Naive thymus-derived CD4-positive, alpha-beta T cell (primary cell): ENCODE results near the gene ASPSCR1. TPM values are rescaled to one million over a fixed set of nuclear protein-coding genes. Genes with fewer than 3 reads are reported as not detected.
"Not testable (repeated sequence)": the region's sequence is repeated elsewhere in the genome, so short reads cannot be mapped to it uniquely, and the experiment has no call there.

Source experiments
- ATAC-seq: fragments of 150-1000 bp; cut with Tn5 transposase; 2 replicates; pipeline ENCODE4 v1.10.0; 2021; ENCODE audit warnings: mild to moderate bottlenecking, moderate library complexity
- CTCF ChIA-PET: fragments of 350-600 bp; sonication (Branson Sonifier 250); formaldehyde crosslinking; loops from one replicate; lab custom pipeline; 2021; ENCODE audit warnings: antibody characterized with exemption; lab: Charles Lee
- POLR2A ChIA-PET: fragments of 350-600 bp; sonication (Branson Sonifier 250); formaldehyde crosslinking; loops from one replicate; lab custom pipeline; 2021; ENCODE audit warnings: antibody characterized with exemption, inconsistent platforms; lab: Charles Lee
- DNase-seq, 9 donors: peaks; one replicate each; pipeline versions ENCODE4 v3.0.0 to v3.0.0-alpha.2; 2020 to 2022; ENCODE audit warnings: mixed read lengths in 1 of 9
- H3K27ac ChIP-seq: one replicate; pipeline ENCODE4 v1.7.0; 2013; ENCODE audit warnings: mild to moderate bottlenecking, low read depth, low read length, moderate library complexity
- H3K27me3 ChIP-seq, 2 donors: one replicate each; pipeline ENCODE4 v1.7.0; 2013; ENCODE audit warnings: low read length in 2 of 2, mild to moderate bottlenecking in 2 of 2, moderate library complexity in 2 of 2; ENCODE audit not compliant: control insufficient read depth in 2 of 2, insufficient read depth in 2 of 2
- H3K36me3 ChIP-seq, 3 experiments: 1 replicate in 2 of 3; 2 replicates in 1 of 3; pipeline ENCODE4 v1.7.0; 2013; ENCODE audit warnings: low read length in 3 of 3, mild to moderate bottlenecking in 3 of 3, moderate library complexity in 1 of 3; ENCODE audit not compliant: insufficient read depth in 3 of 3, control insufficient read depth in 2 of 3
- H3K4me1 ChIP-seq, 2 donors: one replicate each; pipeline ENCODE4 v1.7.0; 2013; ENCODE audit warnings: low read length in 2 of 2, mild to moderate bottlenecking in 2 of 2, moderate library complexity in 1 of 2; ENCODE audit not compliant: control insufficient read depth in 2 of 2, insufficient read depth in 2 of 2
- H3K4me3 ChIP-seq: 2 replicates; pipeline ENCODE4 v1.7.0; 2013; ENCODE audit warnings: mild to moderate bottlenecking, low read length
- H3K9me3 ChIP-seq, 3 experiments: 1 replicate in 2 of 3; 2 replicates in 1 of 3; pipeline ENCODE4 v1.7.0; 2013; ENCODE audit warnings: low read length in 3 of 3; ENCODE audit not compliant: control insufficient read depth in 2 of 3
- H3K27ac Mint-ChIP-seq, 9 donors: one replicate each; pipeline ENCODE4 v1.8.0; 2020 to 2022; ENCODE audit warnings: mixed read lengths in 9 of 9, mild to moderate bottlenecking in 8 of 9, moderate library complexity in 5 of 9, inconsistent platforms in 2 of 9
- H3K27me3 Mint-ChIP-seq, 5 donors: one replicate each; pipeline ENCODE4 v1.8.0; 2021 to 2022; ENCODE audit warnings: mixed read lengths in 5 of 5, mild to moderate bottlenecking in 1 of 5
- H3K36me3 Mint-ChIP-seq, 5 donors: one replicate each; pipeline ENCODE4 v1.8.0; 2020 to 2022; ENCODE audit warnings: mixed read lengths in 5 of 5, mild to moderate bottlenecking in 3 of 5, inconsistent platforms in 1 of 5
- H3K4me1 Mint-ChIP-seq, 7 donors: one replicate each; pipeline ENCODE4 v1.8.0; 2020 to 2022; ENCODE audit warnings: mixed read lengths in 7 of 7, mild to moderate bottlenecking in 3 of 7, inconsistent platforms in 1 of 7
- H3K4me3 Mint-ChIP-seq, 10 donors: one replicate each; pipeline ENCODE4 v1.8.0; 2020 to 2022; ENCODE audit warnings: mild to moderate bottlenecking in 10 of 10, mixed read lengths in 10 of 10, moderate library complexity in 6 of 10, inconsistent platforms in 2 of 10
- H3K9me3 Mint-ChIP-seq, 11 donors: one replicate each; pipeline ENCODE4 v1.8.0; 2020 to 2022; ENCODE audit warnings: mixed read lengths in 11 of 11, mild to moderate bottlenecking in 4 of 11, inconsistent platforms in 1 of 11, moderate library complexity in 1 of 11
- intact Hi-C, 2 donors: fragments of 100-400 bp; cut with micrococcal nuclease; formaldehyde crosslinking; loops; one replicate each; pipeline ENCODE4 v1.15.1; 2023
- polyA plus RNA-seq, 2 donors: library from polyadenylated mRNA; unstranded; fragments of 300-500 nt; fragmentation: Illumina TruSeq; gene quantifications; one replicate each; pipeline ENCODE4 v1.2.3, GENCODE V29; 2021
- total RNA-seq, 6 experiments: library from RNA in 5 of 6; stranded (reverse) in 5 of 6; gene quantifications; 1 replicate in 5 of 6; 2 replicates in 1 of 6; pipeline ENCODE4 v1.2.3 and lab custom pipeline; 2021 to 2026

ASPSCR1 gene
- total and polyA plus RNA-seq, 7 experiments from 2014 or later: 24.2 to 46.7 (median 38.0) TPM

- ChIA-PET POLR2A (interaction anchor here (1.5 to 3.1 kb wide), 4 partner anchors 10 to 91 kb away, joined by 3 to 12 read pairs (median 6); no protein-coding TSS in a partner anchor), CTCF (interaction anchor here (1.0 kb wide), 1 partner anchor 76 kb away, joined by 4 read pairs; no protein-coding TSS in a partner anchor)
- Mint-ChIP-seq H3K4me1 (peaks cover 14 to 29% (median 24%) of the 10 kb centered on the region in 7 donors), H3K9me3 (no peaks in the 10 kb centered on the region), H3K27ac (peak overlapping the region in 5 of 9 donors; percentile 33 to 82 (median 62)), H3K36me3 (peaks cover 0 to 7% (median 6%) of the 10 kb centered on the region in 5 donors), H3K27me3 (no peaks in the 10 kb centered on the region), H3K4me3 (peak overlapping the region; percentile 59 to 94 (median 86))
- ATAC-seq: no peak
- Histone ChIP-seq H3K27ac (peak overlapping the region; percentile 75), H3K9me3 (no peaks in the 10 kb centered on the region), H3K36me3 (peaks cover 0 to 6% (median 0%) of the 10 kb centered on the region in 3 experiments), H3K27me3 (no peaks in the 10 kb centered on the region), H3K4me3 (peak overlapping the region; percentile 71), H3K4me1 (peaks cover 7% of the 10 kb centered on the region in 2 donors)
- intact Hi-C loops: loop anchor here (5.0 to 10.0 kb wide), 5 partner anchors 59 to 419 kb away; partner anchors contain the start of genes ARL16 (in 1 of the 2), CYBC1 (in 1 of the 2), FASN (in 1 of the 2) and HGS (in 1 of the 2)
- no peak for DNase-seq
These were observed 58.7 kb downstream of the ASPSCR1 start for GRCh38 chr17:82035956-82036633.

GRCh38 chr17:82036634-82037091 lies 59.2 kb downstream of the ASPSCR1 start:
- CTCF ChIA-PET: no interaction called here
- intact Hi-C loops: loop anchor here (1.0 to 10.0 kb wide), 12 partner anchors 13 to 418 kb away; partner anchors contain the start of genes FASN (in 2 of the 2), GPS1 (in 2 of the 2), LRRC45 (in 2 of the 2) and RFNG (in 2 of the 2)

GRCh38 chr17:82037092-82037888 lies 59.9 kb downstream of the ASPSCR1 start, which contains the start of gene DCXR:
TSS of gene DCXR (minus strand) at chr17:82037697. CDS start at chr17:82037682, 15 bp downstream.
- Mint-ChIP-seq H3K9me3 (no peaks in the 10 kb centered on the region), H3K27ac (peak within 1 kb of the TSS; percentile 61 to 94 (median 90)), H3K27me3 (no peaks in the 10 kb centered on the region), H3K4me3 (peak within 1 kb of the TSS; percentile 82 to 94 (median 89)), H3K36me3 (peaks cover 0 to 7% (median 6%) of the 10 kb centered on the region in 5 donors), H3K4me1 (peaks cover 14 to 29% (median 24%) of the 10 kb centered on the region in 7 donors)
- CTCF ChIA-PET: interaction anchor here (0.6 to 1.8 kb wide), 14 partner anchors 9 to 420 kb away, joined by 3 to 7 read pairs (median 4); partner anchors contain the start of genes CENPX and LRRC45
- Histone ChIP-seq H3K4me3 (peak within 1 kb of the TSS; percentile 71), H3K27me3 (no peaks in the 10 kb centered on the region), H3K4me1 (peaks cover 7% of the 10 kb centered on the region in 2 donors), H3K27ac (peak within 1 kb of the TSS; percentile 75), H3K36me3 (peaks cover 0 to 6% (median 0%) of the 10 kb centered on the region in 3 experiments), H3K9me3 (no peaks in the 10 kb centered on the region)
- POLR2A ChIA-PET: interaction anchor here (0.5 to 3.1 kb wide), 14 partner anchors 11 to 354 kb away, joined by 3 to 12 read pairs (median 4); partner anchors contain the start of genes ARL16 and HGS
- DNase-seq (peak; percentile 87 to 97 (median 93)), ATAC-seq (peak; percentile 96)
- intact Hi-C loops: loop anchor here (1.0 to 10.0 kb wide), 12 partner anchors 14 to 418 kb away; partner anchors contain the start of genes FASN (in 2 of the 2), GPS1 (in 2 of the 2), LRRC45 (in 2 of the 2) and RFNG (in 2 of the 2)

More at GRCh38 chr17:82036634-82037091, 59.2 kb downstream of the ASPSCR1 start:
- POLR2A ChIA-PET: interaction anchor here (1.5 to 3.1 kb wide), 4 partner anchors 11 to 90 kb away, joined by 3 to 12 read pairs (median 6); no protein-coding TSS in a partner anchor
- Histone ChIP-seq H3K27ac (peak overlapping the region; percentile 75), H3K36me3 (peaks cover 0 to 6% (median 0%) of the 10 kb centered on the region in 3 experiments), H3K27me3 (no peaks in the 10 kb centered on the region), H3K4me3 (peak overlapping the region; percentile 71), H3K4me1 (peaks cover 7% of the 10 kb centered on the region in 2 donors), H3K9me3 (no peaks in the 10 kb centered on the region)
- peaks cover 14 to 29% (median 24%) of the 10 kb centered on the region in 7 donors for H3K4me1 Mint-ChIP-seq
- DNase-seq: no peak
- H3K4me3 Mint-ChIP-seq: peak overlapping the region; percentile 64 to 94 (median 86)
- H3K36me3 Mint-ChIP-seq: peaks cover 0 to 7% (median 6%) of the 10 kb centered on the region in 5 donors
- H3K9me3 Mint-ChIP-seq: no peaks in the 10 kb centered on the region
- H3K27ac Mint-ChIP-seq: peak overlapping the region in 5 of 9 donors; percentile 46 to 93 (median 63)
- H3K27me3 Mint-ChIP-seq: no peaks in the 10 kb centered on the region
- ATAC-seq: no peak

GRCh38 chr17:82037889-82038195 lies 60.4 kb downstream of the ASPSCR1 start:
- H3K27me3 ChIP-seq: no peaks in the 10 kb centered on the region
- Mint-ChIP-seq H3K4me3 (peak overlapping the region; percentile 82 to 94 (median 89)), H3K9me3 (no peaks in the 10 kb centered on the region), H3K27me3 (no peaks in the 10 kb centered on the region), H3K4me1 (peaks cover 14 to 29% (median 24%) of the 10 kb centered on the region in 7 donors), H3K36me3 (peaks cover 0 to 7% (median 6%) of the 10 kb centered on the region in 5 donors), H3K27ac (peak overlapping the region; percentile 61 to 94 (median 90))
- no peaks in the 10 kb centered on the region for H3K9me3 ChIP-seq
- DNase-seq (no peak), ATAC-seq (no peak)
- peaks cover 0 to 6% (median 0%) of the 10 kb centered on the region in 3 experiments for H3K36me3 ChIP-seq
- intact Hi-C loops: loop anchor here (1.0 to 10.0 kb wide), 12 partner anchors 13 to 417 kb away; partner anchors contain the start of genes FASN (in 2 of the 2), GPS1 (in 2 of the 2), LRRC45 (in 2 of the 2) and RFNG (in 2 of the 2)
- ChIA-PET POLR2A (interaction anchor here (0.6 to 3.1 kb wide), 13 partner anchors 10 to 354 kb away, joined by 3 to 12 read pairs (median 4); partner anchors contain the start of genes ARL16 and HGS), CTCF (interaction anchor here (0.6 to 1.8 kb wide), 14 partner anchors 9 to 419 kb away, joined by 3 to 7 read pairs (median 4); partner anchors contain the start of genes CENPX and LRRC45)
- peak overlapping the region; percentile 71 for H3K4me3 ChIP-seq
- peaks cover 7% of the 10 kb centered on the region in 2 donors for H3K4me1 ChIP-seq
- H3K27ac ChIP-seq: peak overlapping the region; percentile 75

DNA sequence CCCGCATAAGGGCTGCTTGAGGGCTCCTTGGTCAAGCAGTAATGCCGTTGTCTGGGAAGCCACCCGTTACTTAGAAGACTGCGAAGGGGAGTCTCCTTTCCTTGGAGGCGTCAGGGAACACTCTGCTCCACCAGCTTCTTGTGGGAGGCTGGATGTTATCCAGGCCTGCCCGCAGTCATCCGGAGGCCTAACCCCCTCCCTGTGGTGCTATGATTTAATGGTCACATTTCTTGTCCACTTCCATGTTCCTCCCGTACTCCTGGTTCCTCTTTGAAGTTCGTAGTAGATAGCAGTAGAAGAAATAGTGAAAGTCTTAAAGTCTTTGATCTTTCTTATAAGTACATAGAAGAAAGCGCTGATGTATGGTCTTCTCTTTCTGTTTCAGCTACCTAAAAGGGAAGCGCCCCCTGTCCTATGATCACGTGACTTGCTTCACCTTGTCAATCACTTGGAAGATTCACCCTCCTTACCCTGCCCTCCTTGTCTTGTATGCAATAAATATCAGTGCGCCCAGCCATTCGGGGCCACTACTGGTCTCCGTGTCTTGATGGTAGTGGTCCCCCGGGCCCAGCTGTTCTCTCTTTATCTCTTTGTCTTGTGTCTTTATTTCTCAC lies 61.5 kb downstream of the ASPSCR1 start:
- not testable (repeated sequence) for H3K27me3 Mint-ChIP-seq, ATAC-seq, H3K27me3 ChIP-seq, H3K4me1 ChIP-seq, H3K27ac ChIP-seq, H3K36me3 Mint-ChIP-seq, H3K4me3 ChIP-seq, H3K36me3 ChIP-seq, H3K9me3 Mint-ChIP-seq, H3K9me3 ChIP-seq, DNase-seq
- peak overlapping the region in 3 of 9 donors; percentile 2 to 70 (median 41) for H3K27ac Mint-ChIP-seq
- H3K4me3 Mint-ChIP-seq: peak overlapping the region in 8 of 10 donors; percentile 10 to 81 (median 28)
- intact Hi-C loops: loop anchor here (5.0 to 10.0 kb wide), 5 partner anchors 56 to 416 kb away; partner anchors contain the start of genes ARL16 (in 1 of the 2), CYBC1 (in 1 of the 2), FASN (in 1 of the 2) and HGS (in 1 of the 2)
- H3K4me1 Mint-ChIP-seq: peaks cover 14 to 29% (median 24%) of the 10 kb centered on the region in 7 donors
- ChIA-PET POLR2A (interaction anchor here (0.5 to 1.8 kb wide), 3 partner anchors 9 to 85 kb away, joined by 3 to 5 read pairs (median 4); no protein-coding TSS in a partner anchor), CTCF (interaction anchor here (1.2 to 1.8 kb wide), 3 partner anchors 12 to 314 kb away, joined by 4 to 6 read pairs (median 4); no protein-coding TSS in a partner anchor)
